ENCODE results near the gene EIF2A.

GRCh38 chr3:150531775-150532174 lies 14.8 kb upstream of the EIF2A start:
- no peak for TF ChIP-seq POLR2AphosphoS5 (IDR thresholded peaks at IDR 0.05)
- TF ChIP-seq, protein P1, sequence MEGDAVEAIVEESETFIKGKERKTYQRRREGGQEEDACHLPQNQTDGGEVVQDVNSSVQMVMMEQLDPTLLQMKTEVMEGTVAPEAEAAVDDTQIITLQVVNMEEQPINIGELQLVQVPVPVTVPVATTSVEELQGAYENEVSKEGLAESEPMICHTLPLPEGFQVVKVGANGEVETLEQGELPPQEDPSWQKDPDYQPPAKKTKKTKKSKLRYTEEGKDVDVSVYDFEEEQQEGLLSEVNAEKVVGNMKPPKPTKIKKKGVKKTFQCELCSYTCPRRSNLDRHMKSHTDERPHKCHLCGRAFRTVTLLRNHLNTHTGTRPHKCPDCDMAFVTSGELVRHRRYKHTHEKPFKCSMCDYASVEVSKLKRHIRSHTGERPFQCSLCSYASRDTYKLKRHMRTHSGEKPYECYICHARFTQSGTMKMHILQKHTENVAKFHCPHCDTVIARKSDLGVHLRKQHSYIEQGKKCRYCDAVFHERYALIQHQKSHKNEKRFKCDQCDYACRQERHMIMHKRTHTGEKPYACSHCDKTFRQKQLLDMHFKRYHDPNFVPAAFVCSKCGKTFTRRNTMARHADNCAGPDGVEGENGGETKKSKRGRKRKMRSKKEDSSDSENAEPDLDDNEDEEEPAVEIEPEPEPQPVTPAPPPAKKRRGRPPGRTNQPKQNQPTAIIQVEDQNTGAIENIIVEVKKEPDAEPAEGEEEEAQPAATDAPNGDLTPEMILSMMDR (IDR thresholded peaks at IDR 0.05) = no peak
